Measurements from ENCODE around the gene FGD3. TPM values are rescaled to one million over a fixed set of nuclear protein-coding genes. Genes with fewer than 3 reads are reported as not detected.

FGD3 gene
- polyA plus RNA-seq, 3 donors from 2014 or later = 46.9 to 137 (median 57.0) TPM

- peaks cover 6 to 11% (median 11%) of the 10 kb centered on the region in 3 donors for H3K36me3 Mint-ChIP-seq
- H3K4me1 Mint-ChIP-seq = peaks cover 25 to 37% of the 10 kb centered on the region in 2 donors
- peaks cover 7 to 23% (median 14%) of the 10 kb centered on the region in 6 donors for H3K9me3 Mint-ChIP-seq
- no peak for DNase-seq
- H3K4me3 Mint-ChIP-seq = peak overlapping the region; percentile 7 to 81 (median 72)
- peak overlapping the region in 1 of 6 donors; percentile 60 for H3K27ac Mint-ChIP-seq
- peaks cover 9 to 25% (median 20%) of the 10 kb centered on the region in 3 donors for H3K27me3 Mint-ChIP-seq (ENCODE audit: low read depth in 3 of 3)
Measured at GRCh38 chr9:92948038-92948534, 763 bp downstream of the FGD3 start.

- Mint-ChIP-seq H3K4me3 (peak overlapping the region; percentile 7 to 81 (median 72)), H3K27ac (no peak overlapping the region), H3K36me3 (peaks cover 6 to 11% (median 11%) of the 10 kb centered on the region in 3 donors), H3K9me3 (peaks cover 7 to 23% (median 14%) of the 10 kb centered on the region in 6 donors), H3K27me3 (ENCODE audit: low read depth in 3 of 3) (peaks cover 9 to 22% (median 20%) of the 10 kb centered on the region in 3 donors), H3K4me1 (peaks cover 31 to 42% of the 10 kb centered on the region in 2 donors)
- no peak for DNase-seq
Measured at GRCh38 chr9:92948632-92949031, 1.3 kb downstream of the FGD3 start.

DNA sequence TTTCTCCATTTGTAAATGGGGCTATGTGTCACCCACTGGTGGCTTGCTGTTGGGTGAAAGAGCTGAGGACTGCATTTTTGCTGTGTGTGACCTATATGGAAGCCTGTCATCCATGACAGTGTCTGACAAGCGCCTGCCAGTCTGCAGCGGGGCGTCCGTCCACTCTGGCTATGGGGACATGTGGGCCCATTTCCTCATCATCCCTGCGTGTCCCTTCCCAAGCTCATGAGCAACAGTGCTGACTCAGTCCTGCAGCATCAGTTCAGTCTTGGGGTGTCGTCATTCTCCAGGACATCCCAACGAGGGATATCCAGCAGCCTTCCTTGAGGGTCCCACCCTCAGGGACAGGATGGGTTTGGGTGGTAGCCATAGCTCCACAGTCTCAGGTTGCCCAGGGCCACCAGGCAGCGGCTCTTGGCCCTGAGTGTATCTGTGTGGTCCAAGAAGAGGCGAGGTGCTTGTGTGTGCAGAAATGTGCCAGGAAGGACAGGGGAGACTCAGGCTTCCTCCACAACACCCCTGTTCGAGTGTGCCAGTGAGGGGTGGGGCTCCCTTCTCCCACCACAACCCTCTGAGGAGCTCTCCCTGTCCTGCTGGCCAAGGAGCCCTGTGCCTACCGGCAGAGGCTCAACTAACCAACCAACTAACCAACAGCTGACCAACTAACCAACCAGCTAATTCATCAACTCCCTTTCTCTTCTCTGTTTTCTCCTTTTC is 2.1 kb downstream of the FGD3 start:
- Mint-ChIP-seq H3K27ac (peak overlapping the region in 1 of 6 donors; percentile 24), H3K4me1 (peaks cover 39 to 50% of the 10 kb centered on the region in 2 donors), H3K27me3 (ENCODE audit: low read depth in 3 of 3) (peaks cover 10 to 28% (median 20%) of the 10 kb centered on the region in 3 donors)

DNA sequence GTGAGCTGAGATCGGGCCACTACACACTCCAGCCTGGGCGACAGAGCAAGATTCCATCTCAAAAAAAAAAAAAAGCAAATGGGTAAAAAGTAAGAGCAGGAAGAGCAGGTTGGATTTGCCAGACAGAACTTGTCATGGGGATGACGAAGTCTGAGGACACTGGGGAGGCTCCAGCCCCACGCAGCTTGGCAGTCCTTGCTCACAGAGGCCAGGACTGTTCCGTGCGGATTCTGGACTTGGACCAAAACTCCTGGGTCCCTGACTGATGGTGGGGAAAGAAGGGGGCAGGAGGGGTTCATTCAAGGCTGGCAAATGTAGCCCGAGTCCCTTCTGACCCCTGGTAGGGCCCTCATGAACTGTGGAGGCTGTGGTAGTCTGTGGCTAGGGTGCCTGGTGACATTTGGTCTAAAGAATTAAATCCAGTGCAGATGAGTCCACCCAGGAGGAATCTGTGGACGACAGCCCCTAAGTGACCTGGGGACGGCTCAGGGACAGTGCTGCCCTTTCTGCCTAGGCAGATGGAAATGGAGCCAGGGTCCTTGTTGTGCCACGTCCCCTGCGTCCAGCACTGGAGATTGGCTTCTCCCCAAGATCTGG is 3.1 kb downstream of the FGD3 start:
- Mint-ChIP-seq H3K4me3 (no peak overlapping the region), H3K4me1 (peaks cover 43 to 55% of the 10 kb centered on the region in 2 donors), H3K27me3 (ENCODE audit: low read depth in 3 of 3) (peaks cover 10 to 26% (median 15%) of the 10 kb centered on the region in 3 donors), H3K27ac (peak overlapping the region in 2 of 6 donors; percentile 11 to 34), H3K9me3 (peaks cover 5 to 15% (median 10%) of the 10 kb centered on the region in 6 donors), H3K36me3 (peaks cover 3 to 8% (median 7%) of the 10 kb centered on the region in 3 donors)
- no peak for DNase-seq

More for the DNA sequence above, 2.1 kb downstream of the FGD3 start:
- H3K4me3 Mint-ChIP-seq = no peak overlapping the region
- H3K36me3 Mint-ChIP-seq = peaks cover 6 to 11% (median 11%) of the 10 kb centered on the region in 3 donors
- peaks cover 7 to 23% (median 14%) of the 10 kb centered on the region in 6 donors for H3K9me3 Mint-ChIP-seq
- DNase-seq = no peak

DNA sequence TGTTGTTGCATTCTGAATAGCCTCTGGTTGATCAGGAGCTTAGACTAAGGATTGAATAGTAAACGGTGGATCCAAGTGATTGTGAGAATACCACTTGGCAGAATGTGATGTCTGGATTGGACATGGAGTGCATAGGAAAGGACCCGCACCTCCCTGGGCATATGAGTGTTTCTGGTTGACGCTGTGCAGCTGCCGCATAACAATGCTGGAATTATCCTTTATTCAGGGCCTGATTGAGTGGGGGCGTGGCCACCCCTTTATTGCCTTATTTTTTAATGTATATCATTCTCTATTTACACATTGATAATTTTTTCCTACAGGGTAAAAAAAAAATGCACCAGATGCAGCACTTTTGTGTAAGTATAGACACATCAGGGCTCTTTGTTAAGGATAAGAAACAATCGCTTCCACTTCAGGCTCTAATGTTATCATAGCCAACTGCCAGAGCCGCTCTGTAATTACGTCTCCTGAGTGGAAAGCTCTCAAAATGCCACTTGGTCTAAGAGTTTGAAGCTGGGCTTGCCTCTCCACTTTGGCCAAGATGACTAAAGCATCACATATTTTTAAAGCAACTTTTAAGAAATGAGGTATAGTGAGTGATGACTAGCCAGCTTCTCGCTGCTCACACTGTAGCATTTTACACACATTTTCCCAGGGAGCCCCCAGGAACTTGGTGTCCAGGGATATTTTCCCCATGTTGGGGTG is 5.7 kb downstream of the FGD3 start:
- Mint-ChIP-seq H3K36me3 (no peaks in the 10 kb centered on the region), H3K27ac (peak overlapping the region in 3 of 6 donors; percentile 83 to 95 (median 91)), H3K9me3 (no peaks in the 10 kb centered on the region), H3K27me3 (ENCODE audit: low read depth in 3 of 3) (peaks cover 5 to 15% (median 10%) of the 10 kb centered on the region in 3 donors), H3K4me1 (peaks cover 32 to 48% of the 10 kb centered on the region in 2 donors), H3K4me3 (peak overlapping the region in 4 of 5 donors; percentile 80 to 92 (median 88))
- DNase-seq = no peak

DNA sequence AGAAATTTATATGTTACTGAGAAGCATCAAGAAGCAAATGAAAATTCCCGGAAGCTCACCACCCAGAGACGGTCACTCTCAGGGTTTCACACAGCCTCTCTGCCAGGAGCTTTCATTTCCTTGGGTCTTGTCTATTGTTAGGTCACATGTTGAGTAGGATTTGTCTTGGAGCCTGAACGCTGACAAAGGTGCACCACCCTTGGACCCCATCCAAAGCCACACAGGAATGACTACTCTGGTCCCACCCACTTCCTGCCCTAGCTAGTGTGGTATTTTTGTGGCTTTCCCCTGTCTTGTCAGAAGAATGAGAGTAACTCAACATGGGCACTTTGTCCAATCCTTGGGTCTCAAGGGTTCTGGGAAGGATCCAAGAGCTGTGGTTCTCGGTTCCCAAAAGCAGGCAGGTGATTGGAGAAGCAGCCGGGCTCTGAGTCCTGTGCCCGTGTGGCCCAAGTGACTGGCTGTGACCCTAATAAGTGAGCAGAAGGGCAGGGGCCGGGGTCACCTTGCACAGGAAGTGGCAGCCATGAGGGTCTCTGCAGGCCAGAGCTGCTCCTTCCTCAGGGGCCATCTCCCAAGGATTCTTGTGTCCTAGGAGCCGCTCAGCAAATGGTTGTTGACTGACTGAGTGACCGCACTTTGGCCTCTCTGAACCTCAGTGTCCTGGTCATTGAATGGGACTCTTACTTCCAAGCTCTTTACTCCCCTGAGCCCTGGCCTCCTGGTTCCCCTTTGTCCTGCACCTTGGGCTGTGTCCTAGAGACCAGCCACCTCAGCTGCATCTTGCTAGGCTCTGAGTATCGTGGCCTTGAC is 6.9 kb downstream of the FGD3 start:
- peak; percentile 72 to 75 (median 73) for DNase-seq
- Mint-ChIP-seq H3K9me3 (no peaks in the 10 kb centered on the region), H3K27me3 (ENCODE audit: low read depth in 3 of 3) (peaks cover 0 to 11% (median 10%) of the 10 kb centered on the region in 3 donors), H3K27ac (peak overlapping the region; percentile 82 to 95 (median 90)), H3K36me3 (no peaks in the 10 kb centered on the region), H3K4me1 (peaks cover 35 to 49% of the 10 kb centered on the region in 2 donors), H3K4me3 (peak overlapping the region; percentile 80 to 92 (median 85))

DNA sequence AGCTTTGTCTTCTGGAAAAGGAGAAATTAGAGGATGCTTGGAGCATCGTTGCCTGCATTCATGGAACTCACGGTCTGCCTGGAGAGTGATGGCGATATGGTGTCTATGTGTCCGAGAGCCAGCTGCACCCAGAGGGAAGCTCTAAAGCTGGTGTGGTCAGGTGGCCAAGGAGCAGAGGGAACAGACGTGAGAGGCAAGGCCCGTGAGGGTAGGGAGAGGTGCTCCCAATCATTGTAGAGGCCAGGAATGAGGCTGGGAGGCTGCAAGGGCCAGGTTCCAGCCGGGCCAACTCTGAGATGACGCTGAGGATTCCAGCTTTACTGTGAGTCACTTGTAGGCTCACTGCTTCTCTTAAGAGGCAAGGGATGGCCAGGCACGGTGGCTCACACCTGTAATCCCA is 7.6 kb downstream of the FGD3 start:
- Mint-ChIP-seq H3K4me1 (peaks cover 39 to 53% of the 10 kb centered on the region in 2 donors), H3K4me3 (peak overlapping the region; percentile 80 to 92 (median 85))

DNA sequence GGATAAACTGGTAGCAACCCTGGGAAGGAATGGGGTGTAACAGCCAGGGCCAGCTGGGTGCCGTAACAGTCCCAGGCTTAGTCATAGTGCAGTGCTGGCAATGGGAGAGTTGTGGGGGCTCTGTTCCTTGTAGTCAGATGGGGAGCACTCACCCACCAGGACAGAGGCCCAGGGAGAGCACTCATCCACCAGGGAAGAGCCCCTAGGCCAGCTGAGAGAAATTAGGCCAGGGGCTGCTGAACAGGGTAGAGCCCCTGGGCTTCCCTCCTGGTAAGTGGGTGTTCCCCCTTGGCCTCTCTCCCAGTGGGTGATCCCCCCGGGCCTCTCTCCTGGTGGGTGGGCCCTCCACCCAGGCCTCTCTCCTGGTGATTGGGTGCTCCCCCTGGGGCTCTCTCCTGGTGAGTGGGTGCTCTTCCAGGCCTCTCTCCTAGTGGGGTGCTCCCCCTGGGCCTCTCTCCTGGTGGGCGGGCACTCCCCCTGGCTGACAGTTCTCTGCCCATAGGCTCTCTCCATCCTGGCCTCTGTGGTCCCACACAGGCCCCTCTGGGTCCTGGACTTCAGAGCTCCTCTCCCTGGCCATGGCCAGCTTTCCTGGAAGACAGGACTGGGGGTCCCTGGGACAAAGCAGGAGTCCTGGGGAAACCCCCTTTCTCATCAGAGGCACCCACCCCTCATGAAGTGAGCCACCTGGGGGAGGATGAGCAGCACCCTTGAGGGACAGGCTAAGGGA is 13.4 kb downstream of the FGD3 start:
- peaks cover 0 to 6% (median 3%) of the 10 kb centered on the region in 3 donors for H3K36me3 Mint-ChIP-seq
- H3K4me3 Mint-ChIP-seq = peak overlapping the region in 1 of 5 donors; percentile 75

More for the DNA sequence above, 7.6 kb downstream of the FGD3 start:
- Mint-ChIP-seq H3K27ac (peak overlapping the region; percentile 82 to 95 (median 88)), H3K36me3 (no peaks in the 10 kb centered on the region), H3K9me3 (no peaks in the 10 kb centered on the region), H3K27me3 (ENCODE audit: low read depth in 3 of 3) (peaks cover 0 to 11% (median 8%) of the 10 kb centered on the region in 3 donors)
- no peak for DNase-seq

DNA sequence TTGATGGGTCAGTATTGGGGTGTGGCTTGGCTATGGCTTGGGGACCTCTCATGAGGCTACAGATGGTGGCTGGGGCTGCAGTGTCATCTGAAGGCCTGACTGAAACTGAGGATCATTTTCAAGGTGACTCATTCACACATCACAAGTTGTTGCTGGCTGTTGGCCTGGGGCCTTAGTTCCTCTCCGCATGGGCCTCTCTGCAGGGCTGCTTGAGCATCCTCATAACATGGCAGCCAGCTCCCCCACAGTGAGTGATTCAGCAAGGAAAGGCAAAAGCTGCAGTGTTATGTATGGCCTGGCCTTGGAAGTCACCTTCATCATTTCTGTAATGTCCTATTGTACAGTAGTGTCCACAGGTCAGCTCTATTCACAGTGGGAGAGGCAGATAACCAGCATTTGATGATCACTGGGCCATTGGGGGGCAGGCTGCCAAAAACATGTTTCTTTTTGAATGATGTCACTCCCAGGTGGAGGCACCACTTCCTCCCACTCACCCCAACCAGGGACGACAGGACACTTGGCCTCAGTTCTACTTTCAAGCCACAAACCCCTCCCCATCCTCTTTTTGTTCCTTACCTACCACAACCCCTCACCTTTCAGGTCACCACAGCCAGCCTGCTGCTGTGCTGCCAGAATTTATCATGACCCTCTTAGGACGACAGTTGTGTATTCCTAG is 14.4 kb downstream of the FGD3 start:
- peaks cover 67 to 70% of the 10 kb centered on the region in 2 donors for H3K4me1 Mint-ChIP-seq
- no peak for DNase-seq
- H3K36me3 Mint-ChIP-seq = peaks cover 0 to 7% (median 3%) of the 10 kb centered on the region in 3 donors
- peak overlapping the region; percentile 35 to 75 (median 74) for H3K4me3 Mint-ChIP-seq
- peaks cover 7 to 19% (median 17%) of the 10 kb centered on the region in 3 donors for H3K27me3 Mint-ChIP-seq (ENCODE audit: low read depth in 3 of 3)
- H3K9me3 Mint-ChIP-seq = no peaks in the 10 kb centered on the region
- H3K27ac Mint-ChIP-seq = peak overlapping the region; percentile 90 to 96 (median 94)

More for the DNA sequence above, 13.4 kb downstream of the FGD3 start:
- H3K9me3 Mint-ChIP-seq = no peaks in the 10 kb centered on the region
- H3K27ac Mint-ChIP-seq = peak overlapping the region; percentile 90 to 96 (median 94)
- peaks cover 7 to 19% (median 16%) of the 10 kb centered on the region in 3 donors for H3K27me3 Mint-ChIP-seq (ENCODE audit: low read depth in 3 of 3)
- no peak for DNase-seq
- peaks cover 63 to 67% of the 10 kb centered on the region in 2 donors for H3K4me1 Mint-ChIP-seq

GRCh38 chr9:92962303-92962649 is 15.0 kb downstream of the FGD3 start:
- peak overlapping the region; percentile 35 to 75 (median 74) for H3K4me3 Mint-ChIP-seq
- H3K9me3 Mint-ChIP-seq = no peaks in the 10 kb centered on the region
- peak overlapping the region; percentile 90 to 96 (median 94) for H3K27ac Mint-ChIP-seq
- no peak for DNase-seq
- peaks cover 0 to 10% (median 3%) of the 10 kb centered on the region in 3 donors for H3K36me3 Mint-ChIP-seq
- peaks cover 7 to 20% (median 19%) of the 10 kb centered on the region in 3 donors for H3K27me3 Mint-ChIP-seq (ENCODE audit: low read depth in 3 of 3)
- H3K4me1 Mint-ChIP-seq = peaks cover 67 to 71% of the 10 kb centered on the region in 2 donors

GRCh38 chr9:92962846-92963245 is 15.5 kb downstream of the FGD3 start:
- Mint-ChIP-seq H3K4me3 (peak overlapping the region in 4 of 5 donors; percentile 57 to 75 (median 74)), H3K27me3 (ENCODE audit: low read depth in 3 of 3) (peaks cover 7 to 21% (median 19%) of the 10 kb centered on the region in 3 donors), H3K9me3 (no peaks in the 10 kb centered on the region), H3K36me3 (peaks cover 0 to 10% (median 3%) of the 10 kb centered on the region in 3 donors), H3K27ac (peak overlapping the region; percentile 90 to 96 (median 94)), H3K4me1 (peaks cover 72 to 73% of the 10 kb centered on the region in 2 donors)
- DNase-seq = no peak

All from immature natural killer cell (primary cell).